Epithelial cell of proximal tubule (primary cell): ENCODE results near the gene MDM4. TPM values are rescaled to one million over a fixed set of nuclear protein-coding genes. Genes with fewer than 3 reads are reported as not detected.

Source experiments
- DNase-seq: peaks from one replicate; pipeline ENCODE4 v3.0.0-alpha.2; 2011; ENCODE audit warnings: low read depth
- H3K4me3 ChIP-seq: 2 replicates; pipeline ENCODE4 v1.5.1; 2011; ENCODE audit warnings: low read depth, mild to moderate bottlenecking, low read length
- total RNA-seq: library from RNA; depleted of rRNA; stranded (reverse); fragments of >200 nt; gene quantifications from 2 replicates; pipeline ENCODE4 v1.2.3, GENCODE V29; 2015
- TF ChIP-seq, protein P1 (sequence below): conservative IDR thresholded peaks from 2 replicates; pipeline ENCODE4 v1.5.1; 2012; ENCODE audit warnings: low read depth, mild to moderate bottlenecking, low read length

MDM4 gene
- total RNA-seq, 1 donor from 2014 or later: 11.2 TPM

DNA sequence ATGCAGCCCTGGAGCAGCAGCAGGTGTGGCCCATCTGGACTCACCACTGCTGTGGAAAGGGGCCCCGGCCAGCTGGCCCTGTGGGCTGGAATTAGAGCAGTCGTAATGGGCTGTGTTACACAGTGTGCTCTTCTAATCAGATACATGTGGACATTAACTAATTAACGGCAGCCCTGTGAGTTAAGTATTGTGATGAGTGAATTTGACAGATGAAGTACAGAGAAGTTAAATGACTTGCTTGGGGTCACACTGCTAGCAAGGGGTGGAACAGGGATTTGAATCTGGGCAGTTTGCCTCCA is 58.6 kb downstream of the MDM4 start:
- no peak overlapping the region for H3K4me3 ChIP-seq
- no peak for DNase-seq
- TF ChIP-seq, protein P1, sequence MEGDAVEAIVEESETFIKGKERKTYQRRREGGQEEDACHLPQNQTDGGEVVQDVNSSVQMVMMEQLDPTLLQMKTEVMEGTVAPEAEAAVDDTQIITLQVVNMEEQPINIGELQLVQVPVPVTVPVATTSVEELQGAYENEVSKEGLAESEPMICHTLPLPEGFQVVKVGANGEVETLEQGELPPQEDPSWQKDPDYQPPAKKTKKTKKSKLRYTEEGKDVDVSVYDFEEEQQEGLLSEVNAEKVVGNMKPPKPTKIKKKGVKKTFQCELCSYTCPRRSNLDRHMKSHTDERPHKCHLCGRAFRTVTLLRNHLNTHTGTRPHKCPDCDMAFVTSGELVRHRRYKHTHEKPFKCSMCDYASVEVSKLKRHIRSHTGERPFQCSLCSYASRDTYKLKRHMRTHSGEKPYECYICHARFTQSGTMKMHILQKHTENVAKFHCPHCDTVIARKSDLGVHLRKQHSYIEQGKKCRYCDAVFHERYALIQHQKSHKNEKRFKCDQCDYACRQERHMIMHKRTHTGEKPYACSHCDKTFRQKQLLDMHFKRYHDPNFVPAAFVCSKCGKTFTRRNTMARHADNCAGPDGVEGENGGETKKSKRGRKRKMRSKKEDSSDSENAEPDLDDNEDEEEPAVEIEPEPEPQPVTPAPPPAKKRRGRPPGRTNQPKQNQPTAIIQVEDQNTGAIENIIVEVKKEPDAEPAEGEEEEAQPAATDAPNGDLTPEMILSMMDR: no peak

DNA sequence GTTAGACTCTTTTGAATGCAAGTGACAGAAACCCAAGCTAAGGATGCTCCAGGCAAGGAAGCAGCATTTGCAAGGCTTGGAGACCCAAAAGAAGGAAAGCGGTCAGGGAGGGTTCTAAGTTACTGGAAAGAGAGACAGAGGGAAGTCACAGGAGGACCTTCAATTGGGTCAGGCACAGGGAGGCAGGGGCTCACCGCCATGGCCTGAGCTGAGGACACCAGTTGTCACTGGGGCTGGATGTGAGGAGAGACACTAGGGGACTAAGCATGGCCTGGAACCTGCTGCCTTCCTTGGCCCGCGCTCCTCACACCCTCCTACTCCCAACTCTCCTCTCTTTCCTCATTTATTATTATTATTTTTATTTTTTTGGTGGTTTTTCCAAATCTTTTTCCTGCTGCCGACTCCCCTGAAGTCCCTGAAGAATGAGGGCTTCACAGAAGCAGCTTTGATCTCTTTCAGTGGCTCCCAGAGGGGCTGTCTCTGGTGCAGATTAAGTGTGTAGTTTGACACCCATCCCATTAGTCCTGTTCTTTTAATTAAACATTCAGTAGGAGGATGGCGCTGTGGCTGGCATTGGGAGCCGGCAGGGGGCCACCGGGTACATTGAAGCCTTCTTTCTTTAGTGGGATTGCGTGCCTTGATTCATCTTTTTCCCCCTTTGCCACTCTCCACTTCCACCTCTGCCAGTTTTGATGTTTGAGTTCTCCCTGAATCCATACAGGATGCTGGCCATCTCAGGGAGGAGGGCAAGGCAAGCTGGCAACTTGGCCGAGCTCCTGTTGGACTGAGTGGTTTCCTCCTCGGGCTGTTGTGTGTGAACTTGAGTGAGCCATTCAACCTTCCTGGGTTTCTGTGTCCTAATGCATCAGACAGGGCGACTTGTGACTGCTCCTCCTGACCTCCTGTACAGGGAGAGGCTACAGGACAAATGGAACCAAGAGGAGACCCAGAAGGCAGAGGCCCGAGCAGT is 59.3 kb downstream of the MDM4 start:
- DNase-seq: no peak
- H3K4me3 ChIP-seq: no peak overlapping the region
- TF ChIP-seq, protein P1: no peak

DNA sequence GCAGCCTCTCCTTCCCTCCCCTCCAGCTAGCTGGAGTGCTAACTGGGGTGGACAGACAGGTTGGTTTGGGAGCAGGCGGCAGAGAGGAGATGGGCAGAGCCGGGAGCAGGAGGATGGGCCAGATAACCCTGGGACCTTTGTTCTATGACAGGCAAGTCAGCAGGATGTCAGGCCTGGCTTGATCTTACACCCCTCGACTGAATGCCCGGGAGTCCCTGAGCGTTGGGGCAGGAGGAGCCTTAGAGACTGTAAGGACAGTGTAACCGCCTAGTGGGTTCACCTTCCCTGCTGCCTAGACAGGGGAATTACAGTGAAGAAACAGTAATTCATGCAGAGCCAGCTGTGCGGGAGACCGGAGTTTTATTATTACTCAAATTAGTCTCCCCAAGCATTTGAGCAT is 60.2 kb downstream of the MDM4 start:
- DNase-seq: no peak
- TF ChIP-seq, protein P1: no peak
- no peak overlapping the region for H3K4me3 ChIP-seq

DNA sequence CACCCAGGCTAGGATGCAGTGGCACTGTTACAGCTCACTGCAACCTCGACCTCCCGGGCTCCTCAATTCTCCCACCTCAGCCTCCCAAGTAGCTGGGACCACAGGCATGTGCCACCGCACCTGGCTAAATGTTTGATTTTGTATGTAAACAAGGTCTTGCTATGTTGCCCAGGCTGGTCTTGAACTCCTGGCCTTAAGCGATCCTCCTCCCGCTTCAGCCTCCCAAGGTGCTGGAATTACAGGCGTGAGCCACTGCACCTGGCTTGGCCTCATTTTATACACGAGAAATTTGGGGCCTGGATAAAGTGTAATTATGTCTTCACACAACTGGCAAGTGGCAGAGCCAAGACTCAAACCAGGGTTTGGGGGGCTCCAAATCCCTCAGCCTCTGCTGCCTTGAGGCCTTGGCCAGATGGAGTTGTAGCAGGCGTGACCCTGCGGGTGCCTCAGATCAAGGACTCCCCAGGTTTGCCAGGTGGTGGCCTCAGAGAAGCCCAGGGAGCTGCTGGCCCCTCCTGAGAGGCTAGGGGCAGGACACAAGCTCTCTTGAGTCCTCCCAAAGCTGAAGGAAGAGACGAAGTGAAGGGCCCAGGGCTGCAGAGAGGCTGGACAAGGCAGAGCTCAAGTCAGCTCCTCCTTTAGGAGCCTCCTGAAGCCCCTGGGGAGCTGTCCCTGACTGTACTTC is 61.7 kb downstream of the MDM4 start:
- no peak overlapping the region for H3K4me3 ChIP-seq
- TF ChIP-seq, protein P1: no peak
- no peak for DNase-seq

DNA sequence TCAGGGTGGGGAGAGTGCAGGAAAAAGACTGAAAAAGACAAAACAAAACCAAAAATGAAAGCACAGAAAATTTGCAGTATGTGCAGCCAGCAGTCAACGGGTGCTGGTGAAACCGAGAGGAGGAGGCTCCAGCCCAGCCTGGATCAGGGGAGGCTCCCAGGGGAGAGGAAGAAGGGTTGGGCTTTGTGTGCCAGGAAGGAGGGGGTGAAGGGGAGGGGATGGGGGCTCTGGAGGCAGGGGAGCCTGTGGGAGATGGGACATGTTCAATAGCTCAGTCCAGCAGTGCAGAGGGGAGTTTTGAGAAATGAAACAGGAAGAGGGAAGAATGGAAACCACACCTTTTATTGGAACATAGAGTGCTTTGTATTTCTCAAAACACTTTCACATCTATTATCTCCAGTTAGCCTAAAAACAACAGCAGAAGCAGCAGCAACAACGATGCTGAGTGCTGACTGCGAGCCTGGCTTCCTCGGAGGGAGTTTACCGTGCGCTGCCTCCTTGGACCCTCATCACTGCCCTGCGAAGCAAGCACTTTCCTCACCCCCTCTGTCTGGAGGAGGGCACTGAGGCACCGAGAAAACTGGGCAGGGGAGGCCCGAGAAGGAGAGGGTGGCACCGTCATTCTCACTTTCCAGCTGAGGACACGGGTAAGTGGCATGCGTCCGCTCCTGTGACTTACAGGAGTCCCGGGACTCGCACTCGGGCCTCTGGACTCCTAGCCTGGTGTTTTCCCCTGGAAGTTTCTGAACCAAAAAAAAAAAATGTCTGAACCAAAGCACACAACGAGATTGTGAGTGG is 62.9 kb downstream of the MDM4 start:
- DNase-seq: no peak
- TF ChIP-seq, protein P1: no peak
- no peak overlapping the region for H3K4me3 ChIP-seq

DNA sequence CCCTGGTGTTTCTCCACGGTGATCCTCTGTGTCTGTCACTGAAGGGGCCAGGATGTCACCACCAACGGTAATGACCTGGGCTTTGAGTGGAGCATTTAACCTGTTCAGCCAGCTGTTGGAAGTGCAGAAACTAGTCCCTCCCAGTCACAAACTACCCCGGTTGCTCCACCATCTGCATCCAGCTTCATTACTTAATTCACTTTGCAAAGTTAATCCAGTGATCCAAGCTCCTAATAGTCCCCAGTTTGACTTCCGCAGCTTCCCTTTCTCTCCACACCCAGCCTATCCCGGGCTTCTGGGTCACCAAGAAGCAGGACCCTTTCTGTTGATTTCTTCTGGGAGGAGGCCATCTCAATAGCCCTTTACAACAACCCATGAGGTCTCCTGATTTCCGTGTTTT is 63.5 kb downstream of the MDM4 start:
- TF ChIP-seq, protein P1: no peak

More for the DNA sequence above, 63.5 kb downstream of the MDM4 start:
- no peak overlapping the region for H3K4me3 ChIP-seq
- DNase-seq: no peak
